GM12878 (cell line): ENCODE measurements around the gene CHST13. TPM values are rescaled to one million over a fixed set of nuclear protein-coding genes. Genes with fewer than 3 reads are reported as not detected.

Experiments used
- ATAC-seq: fragments of 200-7000 bp; cut with Tn5 transposase; 3 replicates; pipeline ENCODE4 v1.9.1; 2020; ENCODE audit warnings: mild to moderate bottlenecking, moderate library complexity
- BruUV-seq: library from RNA; stranded (reverse); fragments of 400-500 nt; replicated peaks from 2 replicates; lab custom pipeline; 2021; lab: Mats Ljungman, UMichigan
- CTCF ChIA-PET: fragments of 300-600 bp; sonication (Branson Sonifier 250); formaldehyde crosslinking; extraction: SDS; loops from one replicate; lab custom pipeline; 2021; ENCODE audit warnings: inconsistent platforms; lab: Yijun Ruan, JAX
- POLR2A ChIA-PET: fragments of 350-600 bp; formaldehyde crosslinking; extraction: SDS; loops from one replicate; lab custom pipeline; 2021; ENCODE audit warnings: inconsistent platforms; lab: Charles Lee
- RAD21 ChIA-PET: fragments of 300-600 bp; sonication (Branson Sonifier 250); formaldehyde crosslinking; loops from one replicate; lab custom pipeline; 2023; ENCODE audit warnings: antibody characterized with exemption; ENCODE audit not compliant: unreplicated experiment; lab: Charles Lee
- SMC1A ChIA-PET: fragments of 300-600 bp; sonication (Branson Sonifier 250); formaldehyde crosslinking; loops from one replicate; lab custom pipeline; 2023; ENCODE audit not compliant: unreplicated experiment, uncharacterized antibody; lab: Charles Lee
- DNase-seq: peaks from one replicate; pipeline ENCODE4 v3.0.0-alpha.2; 2011; ENCODE audit warnings: low read depth, low spot score
- FAIRE-seq: peaks from 3 replicates; lab custom pipeline; 2011; peaks lifted over from hg19 to GRCh38; lab: Jason Lieb, UNC
- H2AFZ ChIP-seq: 2 replicates; pipeline ENCODE4 v1.6.0; 2011; ENCODE audit warnings: low read depth, low read length, control low read depth; ENCODE audit not compliant: control insufficient read depth
- H3K27ac ChIP-seq: 2 replicates; pipeline ENCODE4 v1.5.1; 2011; ENCODE audit warnings: control low read depth; ENCODE audit not compliant: control insufficient read depth, insufficient read depth
- H3K27me3 ChIP-seq, 2 experiments: replicated peaks in 1 of 2; 2 replicates each; pipeline versions ENCODE4 v1.6.0 to v1.6.1; 2011; ENCODE audit warnings: low read length in 1 of 2; ENCODE audit not compliant: control insufficient read depth in 2 of 2, insufficient read depth in 2 of 2
- H3K36me3 ChIP-seq, 2 experiments: 2 replicates each; pipeline ENCODE4 v1.5.1; 2011; ENCODE audit warnings: low read length in 1 of 2; ENCODE audit not compliant: control insufficient read depth in 2 of 2, insufficient read depth in 2 of 2
- H3K4me1 ChIP-seq: 2 replicates; pipeline ENCODE4 v1.6.1; 2011; ENCODE audit warnings: mild to moderate bottlenecking, low read length, moderate library complexity, mixed read lengths; ENCODE audit not compliant: control insufficient read depth, insufficient read depth
- H3K4me2 ChIP-seq: 2 replicates; pipeline ENCODE4 v1.6.0; 2011; ENCODE audit warnings: control low read depth; ENCODE audit not compliant: control insufficient read depth, insufficient read depth
- H3K4me3 ChIP-seq: fragments of 200-600 bp; sonication (generic); 2 replicates; pipeline ENCODE4 v1.5.1; 2016
- H3K79me2 ChIP-seq: 2 replicates; pipeline ENCODE4 v1.6.0; 2011; ENCODE audit warnings: low read length; ENCODE audit not compliant: control insufficient read depth, insufficient read depth
- H3K9ac ChIP-seq: 2 replicates; pipeline ENCODE4 v1.8.0; 2011; ENCODE audit warnings: low read length, control low read depth, mixed read lengths; ENCODE audit not compliant: control insufficient read depth, insufficient read depth
- H3K9me3 ChIP-seq: replicated peaks from 3 replicates; pipeline ENCODE4 v1.5.1; 2011; ENCODE audit warnings: mild to moderate bottlenecking, low read length; ENCODE audit not compliant: control insufficient read depth, insufficient read depth
- H4K20me1 ChIP-seq: 2 replicates; pipeline ENCODE4 v1.6.0; 2011; ENCODE audit not compliant: control insufficient read depth, insufficient read depth
- CHD2 ChIP-seq: IDR thresholded peaks from 2 replicates; pipeline ENCODE4 v1.6.1; 2011; ENCODE audit warnings: low read depth, low read length, improper control_type of control experiment, borderline replicate concordance
- CHD4 ChIP-seq: fragments of 200-600 bp; sonication (generic); IDR thresholded peaks from 2 replicates; pipeline ENCODE4 v1.6.1; 2016; ENCODE audit warnings: mild to moderate bottlenecking
- ETV6 ChIP-seq, 2 experiments: fragments of 450-650 bp in 1 of 2; IDR thresholded peaks in 1 of 2; conservative IDR thresholded peaks in 1 of 2; 2 replicates each; pipeline ENCODE4 v1.6.1; 2014; ENCODE audit warnings: antibody characterized with exemption in 1 of 2, borderline replicate concordance in 1 of 2, low read depth in 1 of 2, mild to moderate bottlenecking in 1 of 2, moderate library complexity in 1 of 2
- GABPA ChIP-seq: IDR thresholded peaks from 2 replicates; pipeline ENCODE4 v1.6.1; 2014; ENCODE audit warnings: antibody characterized with exemption, low read depth, mild to moderate bottlenecking, inconsistent platforms
- PAX8 ChIP-seq: fragments of 450-650 bp; IDR thresholded peaks from 2 replicates; pipeline ENCODE4 v1.6.1; 2017; ENCODE audit warnings: mild to moderate bottlenecking, moderate library complexity
- SIX5 ChIP-seq: IDR thresholded peaks from 2 replicates; pipeline ENCODE4 v1.6.1; 2011; ENCODE audit warnings: mild to moderate bottlenecking, low read depth, low read length, moderate library complexity; ENCODE audit not compliant: severe bottlenecking
- STAT3 ChIP-seq: IDR thresholded peaks from 2 replicates; pipeline ENCODE4 v1.6.1; 2011; ENCODE audit warnings: low read depth, low read length, improper control_type of control experiment
- SUPT20H ChIP-seq: IDR thresholded peaks from 2 replicates; pipeline ENCODE4 v1.6.1; 2011; ENCODE audit warnings: low read depth, mild to moderate bottlenecking, low read length, moderate library complexity, borderline replicate concordance; ENCODE audit not compliant: control insufficient read depth
- ZNF274 ChIP-seq: IDR thresholded peaks from one replicate; pipeline ENCODE4 v1.8.0; 2011; ENCODE audit not compliant: insufficient read length, insufficient read depth
- WGBS: methylation state at CpG from one replicate; pipeline ENCODE4 v1.1.6; 2016; ENCODE audit warnings: low lambda C conversion rate; ENCODE audit not compliant: insufficient replicate concordance, insufficient coverage; ENCODE audit errors: missing lambda C conversion rate; 5-methylcytosine and 5-hydroxymethylcytosine counted together
- in situ Hi-C: fragments of 300-500 bp; cut with MboI; formaldehyde crosslinking; loops from 9 replicates; pipeline ENCODE4 v1.14.3; 2018; ENCODE audit warnings: mixed read lengths
- intact Hi-C: fragments of 100-400 bp; cut with micrococcal nuclease; formaldehyde crosslinking; loops from one replicate; pipeline ENCODE4 v1.14.2; 2022; ENCODE audit not compliant: unreplicated experiment
- polyA plus RNA-seq, 11 experiments: library from polyadenylated mRNA; depleted of rRNA in 4 of 11; unstranded in 6 of 11; stranded (reverse) in 5 of 11; fragments of >200 nt; fragmentation: Nextera tagmentation in 4 of 11; fragmentation: Illumina TruSeq in 1 of 11; extraction: Ambion mirVana in 4 of 11; extraction: Trizol in 1 of 11; gene quantifications; 1 replicate in 1 of 11; 2 replicates in 10 of 11; pipeline versions ENCODE4 v1.2.1 to v1.2.3, GENCODE V29; 2011 to 2016; ENCODE audit warnings: inconsistent platforms in 2 of 11, missing spikeins in 2 of 11, low read depth in 1 of 11
- total RNA-seq, 4 experiments: library from RNA; depleted of rRNA in 3 of 4; stranded (reverse); fragments of >200 nt in 3 of 4; fragmentation: Illumina TruSeq in 1 of 4; extraction: Trizol in 1 of 4; gene quantifications; 2 replicates each; pipeline versions ENCODE4 v1.2.1 to v1.2.3, GENCODE V29; 2013 to 2021
- TF ChIP-seq, protein P1 (sequence below): fragments of 450-650 bp; IDR thresholded peaks from 2 replicates; pipeline ENCODE4 v1.6.1; 2014; ENCODE audit warnings: mild to moderate bottlenecking
- TF ChIP-seq, protein P2 (sequence below): IDR thresholded peaks from 2 replicates; pipeline ENCODE4 v1.6.1; 2012; ENCODE audit warnings: low read depth, low read length, improper control_type of control experiment
- TF ChIP-seq, protein P3 (sequence below): fragments of 450-650 bp; IDR thresholded peaks from 2 replicates; pipeline ENCODE4 v1.6.1; 2017; ENCODE audit warnings: mild to moderate bottlenecking, moderate library complexity

CHST13 gene
- total and polyA plus RNA-seq, 10 of the 15 experiments (the other 5 are each of a cell fraction or from before 2014, with no cell fraction given) = not detected

DNA sequence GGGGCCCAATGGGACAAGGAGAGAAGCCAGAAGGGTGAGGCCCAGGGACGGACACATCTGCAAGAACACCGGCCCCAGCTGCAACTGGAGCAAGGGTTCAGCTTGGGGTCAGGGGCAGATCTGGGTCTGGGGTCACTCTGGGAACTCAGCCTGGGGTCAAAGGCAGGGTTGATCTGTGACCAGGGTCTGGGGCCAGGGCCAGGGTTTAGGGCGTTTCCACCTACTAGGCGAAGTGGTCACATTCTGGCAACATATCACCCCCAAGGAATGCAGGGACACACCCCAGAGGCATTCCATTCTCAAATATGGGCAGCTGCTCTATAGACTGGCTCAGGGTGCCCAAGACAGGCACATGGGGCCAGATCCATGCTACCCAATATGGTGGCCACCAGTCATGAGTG lies 15.4 kb upstream of the CHST13 start:
- Histone ChIP-seq H3K4me1 (no peaks in the 10 kb centered on the region), H2AFZ (no peak overlapping the region), H4K20me1 (no peaks in the 10 kb centered on the region), H3K27ac (no peak overlapping the region), H3K9ac (no peak overlapping the region), H3K27me3 (no peaks in the 10 kb centered on the region; a peak in 1 of 4 replicates), H3K79me2 (no peaks in the 10 kb centered on the region), H3K36me3 (no peaks in the 10 kb centered on the region), H3K4me3 (no peak overlapping the region), H3K4me2 (no peak overlapping the region), H3K9me3 (no peaks in the 10 kb centered on the region)
- ChIA-PET POLR2A (no interaction called here), SMC1A (no interaction called here), CTCF (no interaction called here), RAD21 (no interaction called here)
- TF ChIP-seq, protein P1, sequence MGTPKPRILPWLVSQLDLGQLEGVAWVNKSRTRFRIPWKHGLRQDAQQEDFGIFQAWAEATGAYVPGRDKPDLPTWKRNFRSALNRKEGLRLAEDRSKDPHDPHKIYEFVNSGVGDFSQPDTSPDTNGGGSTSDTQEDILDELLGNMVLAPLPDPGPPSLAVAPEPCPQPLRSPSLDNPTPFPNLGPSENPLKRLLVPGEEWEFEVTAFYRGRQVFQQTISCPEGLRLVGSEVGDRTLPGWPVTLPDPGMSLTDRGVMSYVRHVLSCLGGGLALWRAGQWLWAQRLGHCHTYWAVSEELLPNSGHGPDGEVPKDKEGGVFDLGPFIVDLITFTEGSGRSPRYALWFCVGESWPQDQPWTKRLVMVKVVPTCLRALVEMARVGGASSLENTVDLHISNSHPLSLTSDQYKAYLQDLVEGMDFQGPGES = no peak
- TF ChIP-seq, protein P2, sequence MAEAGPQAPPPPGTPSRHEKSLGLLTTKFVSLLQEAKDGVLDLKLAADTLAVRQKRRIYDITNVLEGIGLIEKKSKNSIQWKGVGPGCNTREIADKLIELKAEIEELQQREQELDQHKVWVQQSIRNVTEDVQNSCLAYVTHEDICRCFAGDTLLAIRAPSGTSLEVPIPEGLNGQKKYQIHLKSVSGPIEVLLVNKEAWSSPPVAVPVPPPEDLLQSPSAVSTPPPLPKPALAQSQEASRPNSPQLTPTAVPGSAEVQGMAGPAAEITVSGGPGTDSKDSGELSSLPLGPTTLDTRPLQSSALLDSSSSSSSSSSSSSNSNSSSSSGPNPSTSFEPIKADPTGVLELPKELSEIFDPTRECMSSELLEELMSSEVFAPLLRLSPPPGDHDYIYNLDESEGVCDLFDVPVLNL = no peak
- no peak for TF ChIP-seq GABPA
- TF ChIP-seq PAX8 = no peak
- TF ChIP-seq CHD4 = no peak
- TF ChIP-seq STAT3 = no peak
- TF ChIP-seq SIX5 = no peak
- TF ChIP-seq, protein P3, sequence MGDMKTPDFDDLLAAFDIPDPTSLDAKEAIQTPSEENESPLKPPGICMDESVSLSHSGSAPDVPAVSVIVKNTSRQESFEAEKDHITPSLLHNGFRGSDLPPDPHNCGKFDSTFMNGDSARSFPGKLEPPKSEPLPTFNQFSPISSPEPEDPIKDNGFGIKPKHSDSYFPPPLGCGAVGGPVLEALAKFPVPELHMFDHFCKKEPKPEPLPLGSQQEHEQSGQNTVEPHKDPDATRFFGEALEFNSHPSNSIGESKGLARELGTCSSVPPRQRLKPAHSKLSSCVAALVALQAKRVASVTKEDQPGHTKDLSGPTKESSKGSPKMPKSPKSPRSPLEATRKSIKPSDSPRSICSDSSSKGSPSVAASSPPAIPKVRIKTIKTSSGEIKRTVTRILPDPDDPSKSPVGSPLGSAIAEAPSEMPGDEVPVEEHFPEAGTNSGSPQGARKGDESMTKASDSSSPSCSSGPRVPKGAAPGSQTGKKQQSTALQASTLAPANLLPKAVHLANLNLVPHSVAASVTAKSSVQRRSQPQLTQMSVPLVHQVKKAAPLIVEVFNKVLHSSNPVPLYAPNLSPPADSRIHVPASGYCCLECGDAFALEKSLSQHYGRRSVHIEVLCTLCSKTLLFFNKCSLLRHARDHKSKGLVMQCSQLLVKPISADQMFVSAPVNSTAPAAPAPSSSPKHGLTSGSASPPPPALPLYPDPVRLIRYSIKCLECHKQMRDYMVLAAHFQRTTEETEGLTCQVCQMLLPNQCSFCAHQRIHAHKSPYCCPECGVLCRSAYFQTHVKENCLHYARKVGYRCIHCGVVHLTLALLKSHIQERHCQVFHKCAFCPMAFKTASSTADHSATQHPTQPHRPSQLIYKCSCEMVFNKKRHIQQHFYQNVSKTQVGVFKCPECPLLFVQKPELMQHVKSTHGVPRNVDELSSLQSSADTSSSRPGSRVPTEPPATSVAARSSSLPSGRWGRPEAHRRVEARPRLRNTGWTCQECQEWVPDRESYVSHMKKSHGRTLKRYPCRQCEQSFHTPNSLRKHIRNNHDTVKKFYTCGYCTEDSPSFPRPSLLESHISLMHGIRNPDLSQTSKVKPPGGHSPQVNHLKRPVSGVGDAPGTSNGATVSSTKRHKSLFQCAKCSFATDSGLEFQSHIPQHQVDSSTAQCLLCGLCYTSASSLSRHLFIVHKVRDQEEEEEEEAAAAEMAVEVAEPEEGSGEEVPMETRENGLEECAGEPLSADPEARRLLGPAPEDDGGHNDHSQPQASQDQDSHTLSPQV = no peak
- TF ChIP-seq CHD2 = no peak
- no peak for TF ChIP-seq ZNF274
- TF ChIP-seq ETV6 (conservative IDR thresholded peaks at IDR 0.05 in 1 of 2, IDR thresholded peaks at IDR 0.05 in 1 of 2; ENCODE audit: borderline replicate concordance in 1 of 2, low read depth in 1 of 2) = no peak
- TF ChIP-seq SUPT20H = no peak
- DNase-seq = no peak
- WGBS = 61% methylated on average over 4 of the region's 4 CpGs
- intact Hi-C loops = no loop called here
- BruUV-seq = no TSS peak
- no peak for ATAC-seq
- no peak for FAIRE-seq
- in situ Hi-C loops = no loop called here
